NCI-H1105 (cell line): ENCODE measurements around the gene CRAMP1.
"Not testable (repeated sequence)": the region's sequence is repeated elsewhere in the genome, so short reads cannot be mapped to it uniquely, and the experiment has no call there.

ENCODE experiments used
- DNase-seq: peaks from one replicate; lab custom pipeline; 2025; lab: John Stamatoyannopoulos, UW

Gene CRAMP1

GRCh38 chr16:1612320-1613111, at the start of gene CRAMP1:
CRAMP1 (plus strand) TSS chr16:1612360; CDS start chr16:1614640, 2,280 bp downstream.
- no peak for DNase-seq

- no peak for DNase-seq
Measured at GRCh38 chr16:1563786-1564185, 48.4 kb upstream of the CRAMP1 start.

- no peak for DNase-seq
Measured at GRCh38 chr16:1564325-1564724, 47.8 kb upstream of the CRAMP1 start.

GRCh38 chr16:1565083-1565805, 46.9 kb upstream of the CRAMP1 start:
- no peak for DNase-seq

- no peak for DNase-seq
Measured at GRCh38 chr16:1567988-1568387, 44.2 kb upstream of the CRAMP1 start.

- no peak for DNase-seq
Measured at GRCh38 chr16:1571012-1571671, 41.0 kb upstream of the CRAMP1 start.

- no peak for DNase-seq
Measured at GRCh38 chr16:1572673-1573072, 39.5 kb upstream of the CRAMP1 start.

GRCh38 chr16:1573301-1573700, 38.9 kb upstream of the CRAMP1 start:
- no peak for DNase-seq

- no peak for DNase-seq
Measured at GRCh38 chr16:1575578-1575977, 36.6 kb upstream of the CRAMP1 start.

- no peak for DNase-seq
Measured at GRCh38 chr16:1579214-1579613, 32.9 kb upstream of the CRAMP1 start.

- no peak for DNase-seq
Measured at GRCh38 chr16:1580256-1580655, 31.9 kb upstream of the CRAMP1 start.

- no peak for DNase-seq
Measured at GRCh38 chr16:1580956-1581355, 31.2 kb upstream of the CRAMP1 start.

- no peak for DNase-seq
Measured at GRCh38 chr16:1581804-1582203, 30.4 kb upstream of the CRAMP1 start.

- DNase-seq: no peak
Measured at GRCh38 chr16:1583180-1583579, 29.0 kb upstream of the CRAMP1 start.

- no peak for DNase-seq
Measured at GRCh38 chr16:1584926-1585484, 27.2 kb upstream of the CRAMP1 start.

GRCh38 chr16:1590366-1590765, 21.8 kb upstream of the CRAMP1 start:
- DNase-seq: no peak

GRCh38 chr16:1590930-1591705, 21.0 kb upstream of the CRAMP1 start:
- DNase-seq: no peak

GRCh38 chr16:1592446-1592845, 19.7 kb upstream of the CRAMP1 start:
- DNase-seq: no peak

GRCh38 chr16:1595511-1595910, 16.6 kb upstream of the CRAMP1 start:
- DNase-seq: not testable (repeated sequence)

GRCh38 chr16:1596516-1596915, 15.6 kb upstream of the CRAMP1 start:
- DNase-seq: no peak

- DNase-seq: no peak
Measured at GRCh38 chr16:1597154-1597553, 15.0 kb upstream of the CRAMP1 start.

- no peak for DNase-seq
Measured at GRCh38 chr16:1601031-1601430, 11.1 kb upstream of the CRAMP1 start.
